ENCODE results near the gene KIAA0232.

The KIAA0232 gene

GRCh38 chr4:6815029-6815836 is 32.7 kb downstream of the KIAA0232 start:
- Histone ChIP-seq H3K36me3 (no peaks in the 10 kb centered on the region; the same call in 1 of the 2 replicates), H3K4me3 (ENCODE audit: low read depth, low read length) (no peak overlapping the region), H3K27me3 (no peaks in the 10 kb centered on the region), H3K9me3 (no peaks in the 10 kb centered on the region; the same call in 1 of the 2 replicates), H3K4me1 (no peaks in the 10 kb centered on the region)
- no peak for TF ChIP-seq CTCF (IDR thresholded peaks at IDR 0.05; ENCODE audit: low read depth, low read length)
- DNase-seq, result no peak

GRCh38 chr4:6819295-6819694 is 36.8 kb downstream of the KIAA0232 start:
- H3K36me3 ChIP-seq, result no peaks in the 10 kb centered on the region; the same call in none of the 2 replicates
- no peaks in the 10 kb centered on the region for H3K27me3 ChIP-seq
- no peak for TF ChIP-seq CTCF (IDR thresholded peaks at IDR 0.05; ENCODE audit: low read depth, low read length)
- H3K9me3 ChIP-seq, result no peaks in the 10 kb centered on the region; the same call in 1 of the 2 replicates
- H3K4me3 ChIP-seq (ENCODE audit: low read depth, low read length), result no peak overlapping the region
- no peaks in the 10 kb centered on the region for H3K4me1 ChIP-seq
- no peak for DNase-seq

GRCh38 chr4:6820695-6821094 is 38.2 kb downstream of the KIAA0232 start:
- H3K9me3 ChIP-seq, result no peaks in the 10 kb centered on the region; the same call in 1 of the 2 replicates
- no peaks in the 10 kb centered on the region for H3K27me3 ChIP-seq
- no peak overlapping the region for H3K4me3 ChIP-seq (ENCODE audit: low read depth, low read length)
- peaks cover 8% of the 10 kb centered on the region for H3K36me3 ChIP-seq
- no peaks in the 10 kb centered on the region for H3K4me1 ChIP-seq
- no peak for TF ChIP-seq CTCF (IDR thresholded peaks at IDR 0.05; ENCODE audit: low read depth, low read length)
- DNase-seq, result no peak

- TF ChIP-seq CTCF (IDR thresholded peaks at IDR 0.05; ENCODE audit: low read depth, low read length), result no peak
- peaks cover 25% of the 10 kb centered on the region for H3K36me3 ChIP-seq
- no peak overlapping the region for H3K4me3 ChIP-seq (ENCODE audit: low read depth, low read length)
- no peaks in the 10 kb centered on the region for H3K27me3 ChIP-seq
- no peak for DNase-seq
- 0 out of 2 replicates have a peak, but pooled peaks cover 3% of the 10 kb centered on the region for H3K4me1 ChIP-seq
- H3K9me3 ChIP-seq, result no peaks in the 10 kb centered on the region
These were observed 41.5 kb downstream of the KIAA0232 start for GRCh38 chr4:6824071-6824470.

- TF ChIP-seq CTCF (IDR thresholded peaks at IDR 0.05; ENCODE audit: low read depth, low read length), result no peak
- 0 out of 2 replicates have a peak, but pooled peaks cover 3% of the 10 kb centered on the region for H3K4me1 ChIP-seq
- no peak overlapping the region for H3K4me3 ChIP-seq (ENCODE audit: low read depth, low read length)
- H3K9me3 ChIP-seq, result no peaks in the 10 kb centered on the region
- peaks cover 33% of the 10 kb centered on the region for H3K36me3 ChIP-seq
- no peaks in the 10 kb centered on the region for H3K27me3 ChIP-seq
- DNase-seq, result no peak
These were observed 42.4 kb downstream of the KIAA0232 start for GRCh38 chr4:6824772-6825402.

GRCh38 chr4:6825403-6825802 is 42.9 kb downstream of the KIAA0232 start:
- no peak for DNase-seq
- Histone ChIP-seq H3K9me3 (no peaks in the 10 kb centered on the region), H3K4me1 (0 out of 2 replicates have a peak, but pooled peaks cover 3% of the 10 kb centered on the region), H3K27me3 (no peaks in the 10 kb centered on the region), H3K36me3 (peaks cover 35% of the 10 kb centered on the region), H3K4me3 (ENCODE audit: low read depth, low read length) (no peak overlapping the region)
- no peak for TF ChIP-seq CTCF (IDR thresholded peaks at IDR 0.05; ENCODE audit: low read depth, low read length)
